A549 treated with AZD2906 at 1 μM for 4 hours (cell line): Measurements from ENCODE around the gene OR4C5. TPM values are rescaled to one million over a fixed set of nuclear protein-coding genes. Genes with fewer than 3 reads are reported as not detected.

Experiments
- total RNA-seq: library from RNA; stranded (reverse); fragments of 200-300 nt; extraction: Qiagen RNA extraction; gene quantifications from 5 replicates; pipeline ENCODE4 v1.2.3, GENCODE V29; 2022

The OR4C5 gene
- not detected in 5 replicates for total RNA-seq

DNA sequence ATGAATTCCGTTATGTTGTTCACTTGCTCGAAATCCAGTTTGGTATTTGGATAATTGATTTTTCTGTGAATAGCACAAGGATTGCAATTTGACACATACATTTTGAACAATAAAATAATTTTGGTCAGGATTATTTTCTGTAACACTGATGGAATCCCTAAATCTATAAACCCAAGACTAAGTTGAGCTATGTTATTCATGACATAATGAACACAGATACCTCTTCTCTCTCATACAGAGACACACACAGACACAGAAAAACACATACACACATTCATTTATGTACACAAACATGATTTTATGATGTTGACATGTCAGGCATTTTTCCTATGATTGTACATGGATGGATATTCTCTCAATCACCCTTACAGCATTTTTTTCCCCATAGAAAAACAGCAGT lies at the start of gene OR4C5:
Gene OR4C5, minus strand, starts transcription at position 101 of the 400 bp plus-strand sequence. Its CDS starts 0 bp downstream, at position 101.

DNA sequence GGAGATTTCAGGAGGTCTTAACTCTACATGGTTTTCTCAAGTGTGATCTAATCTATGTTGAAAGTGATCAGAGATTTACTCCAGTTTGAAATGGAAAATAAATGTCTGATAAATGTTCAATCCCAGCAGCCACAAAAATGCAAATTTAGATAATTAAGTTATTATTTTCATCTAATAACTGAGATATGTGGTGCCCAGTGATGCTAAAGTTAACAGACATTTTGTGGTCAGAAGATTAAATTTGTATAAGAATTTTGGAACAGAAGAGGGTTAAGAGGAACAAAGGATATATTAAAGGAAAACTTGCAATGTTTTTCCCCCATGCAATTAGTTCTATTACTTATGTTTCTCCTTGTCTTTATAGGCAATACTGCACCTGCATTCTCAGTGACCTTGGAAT lies 41.6 kb downstream of the OR4C5 start, which contains the start of gene OR4C3:
Gene OR4C3, plus strand, starts transcription at position 301 of the 400 bp plus-strand sequence. CDS start 102 bp downstream, outside the sequence.

Other genes starting within 250 kb of the OR4C5 start
- not detected in 5 replicates for gene OR4B1, start 149.7 kb downstream of the OR4C5 start, total RNA-seq
- not detected in 5 replicates for gene OR4X2, start 121.4 kb downstream of the OR4C5 start, total RNA-seq
- not detected in 5 replicates for gene OR4X1, start 102.6 kb downstream of the OR4C5 start, total RNA-seq
- not detected in 5 replicates for gene OR4S1, start 60.2 kb downstream of the OR4C5 start, total RNA-seq
- not detected in 5 replicates for gene OR4C3, start 41.5 kb downstream of the OR4C5 start, total RNA-seq
- gene OR4A47, start 122.3 kb upstream of the OR4C5 start, total RNA-seq = not detected in 5 replicates